C4-2B (cell line): ENCODE data around the gene RAB3D.

ENCODE experiments used
- CTCF ChIP-seq: fragments of 450-650 bp; conservative IDR thresholded peaks from 2 replicates; pipeline ENCODE4 v1.5.1; 2017; ENCODE audit warnings: mild to moderate bottlenecking
- ZFX ChIP-seq: fragments of 450-650 bp; IDR thresholded peaks from 2 replicates; pipeline ENCODE4 v1.6.1; 2017

DNA sequence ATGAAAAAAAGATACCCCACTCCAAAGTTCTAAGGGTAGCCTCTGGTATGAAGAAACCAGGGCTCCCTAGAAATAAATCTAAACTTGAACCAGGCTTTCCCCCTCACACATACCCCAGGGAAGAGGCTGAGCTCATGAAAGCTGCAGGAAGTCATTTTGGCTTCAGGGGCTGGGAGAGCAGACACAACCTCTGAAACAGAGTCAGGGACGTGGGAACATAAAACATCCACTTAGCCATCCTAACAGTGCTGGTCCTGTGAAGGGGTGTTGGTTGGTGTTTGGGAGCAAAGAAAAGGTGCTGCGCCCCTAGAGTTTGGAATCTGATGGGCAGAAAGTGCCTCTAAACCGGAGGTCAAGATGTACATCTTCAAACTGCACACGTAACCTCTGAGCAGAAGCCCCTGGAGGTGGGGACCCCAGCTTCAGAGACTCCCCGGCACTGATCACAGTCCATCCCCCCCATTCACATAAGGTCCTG is 15.8 kb downstream of the RAB3D start:
- no peak for TF ChIP-seq CTCF
- TF ChIP-seq ZFX, result no peak
